ENCODE results near the gene CHD6.

Gene CHD6

DNA sequence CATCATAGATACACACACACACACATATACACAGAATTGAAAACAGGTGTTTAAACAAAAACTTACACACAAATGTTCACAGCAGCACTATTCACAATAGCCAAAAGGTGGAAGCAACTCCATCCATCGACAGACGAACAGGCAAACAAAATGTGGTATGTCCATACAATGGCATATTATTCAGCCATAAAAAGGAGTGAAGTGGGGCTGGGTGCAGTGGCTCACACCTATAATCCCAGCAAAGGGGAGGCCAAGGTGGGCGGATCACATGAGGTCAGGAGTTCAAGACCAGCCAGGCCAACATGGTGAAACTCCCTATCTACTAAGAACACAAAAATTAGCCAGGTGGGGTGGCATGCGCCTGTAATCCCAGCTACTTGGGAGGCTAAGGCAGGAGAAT, 80.3 kb downstream of the CHD6 start:
- no peak for TF ChIP-seq TEAD4 (IDR thresholded peaks at IDR 0.05)
- TF ChIP-seq YY1 (IDR thresholded peaks at IDR 0.05; ENCODE audit: low read depth): no peak
- no peak for TF ChIP-seq RAD21 (IDR thresholded peaks at IDR 0.05; ENCODE audit: low read depth)
- TF ChIP-seq, protein P1, sequence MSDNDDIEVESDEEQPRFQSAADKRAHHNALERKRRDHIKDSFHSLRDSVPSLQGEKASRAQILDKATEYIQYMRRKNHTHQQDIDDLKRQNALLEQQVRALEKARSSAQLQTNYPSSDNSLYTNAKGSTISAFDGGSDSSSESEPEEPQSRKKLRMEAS (IDR thresholded peaks at IDR 0.05): no peak
- no peak for TF ChIP-seq TAF1 (IDR thresholded peaks at IDR 0.05; ENCODE audit: low read depth)
- no peak for TF ChIP-seq FOXM1 (IDR thresholded peaks at IDR 0.05; ENCODE audit: borderline replicate concordance, low read depth)
- no peak for TF ChIP-seq EGR1 (IDR thresholded peaks at IDR 0.05)
- no peak for TF ChIP-seq CEBPB (IDR thresholded peaks at IDR 0.05)
- no peak for TF ChIP-seq ZBTB7A (IDR thresholded peaks at IDR 0.05; ENCODE audit: low read depth)
- TF ChIP-seq EP300 (IDR thresholded peaks at IDR 0.05; ENCODE audit: borderline replicate concordance): no peak

DNA sequence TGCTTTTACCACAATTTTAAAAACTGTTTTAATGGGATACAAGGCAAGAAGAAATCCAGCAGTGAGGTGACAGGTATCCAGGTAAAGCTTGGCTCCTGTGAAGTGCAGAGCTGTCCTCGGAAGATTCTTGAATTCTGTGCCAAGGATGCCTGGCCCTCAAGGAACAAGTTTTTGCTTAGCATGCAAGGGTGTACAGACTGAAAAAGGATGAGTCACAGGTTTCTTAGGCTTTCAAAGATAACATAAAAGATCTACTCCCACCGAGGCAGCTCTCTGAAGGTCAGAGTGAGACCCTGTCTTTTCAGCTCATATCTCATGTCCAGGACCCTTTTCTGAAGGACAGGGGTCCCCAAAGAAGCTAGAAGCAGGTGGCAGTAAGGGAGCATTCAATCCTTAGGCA, 83.3 kb downstream of the CHD6 start:
- TF ChIP-seq, protein P2, sequence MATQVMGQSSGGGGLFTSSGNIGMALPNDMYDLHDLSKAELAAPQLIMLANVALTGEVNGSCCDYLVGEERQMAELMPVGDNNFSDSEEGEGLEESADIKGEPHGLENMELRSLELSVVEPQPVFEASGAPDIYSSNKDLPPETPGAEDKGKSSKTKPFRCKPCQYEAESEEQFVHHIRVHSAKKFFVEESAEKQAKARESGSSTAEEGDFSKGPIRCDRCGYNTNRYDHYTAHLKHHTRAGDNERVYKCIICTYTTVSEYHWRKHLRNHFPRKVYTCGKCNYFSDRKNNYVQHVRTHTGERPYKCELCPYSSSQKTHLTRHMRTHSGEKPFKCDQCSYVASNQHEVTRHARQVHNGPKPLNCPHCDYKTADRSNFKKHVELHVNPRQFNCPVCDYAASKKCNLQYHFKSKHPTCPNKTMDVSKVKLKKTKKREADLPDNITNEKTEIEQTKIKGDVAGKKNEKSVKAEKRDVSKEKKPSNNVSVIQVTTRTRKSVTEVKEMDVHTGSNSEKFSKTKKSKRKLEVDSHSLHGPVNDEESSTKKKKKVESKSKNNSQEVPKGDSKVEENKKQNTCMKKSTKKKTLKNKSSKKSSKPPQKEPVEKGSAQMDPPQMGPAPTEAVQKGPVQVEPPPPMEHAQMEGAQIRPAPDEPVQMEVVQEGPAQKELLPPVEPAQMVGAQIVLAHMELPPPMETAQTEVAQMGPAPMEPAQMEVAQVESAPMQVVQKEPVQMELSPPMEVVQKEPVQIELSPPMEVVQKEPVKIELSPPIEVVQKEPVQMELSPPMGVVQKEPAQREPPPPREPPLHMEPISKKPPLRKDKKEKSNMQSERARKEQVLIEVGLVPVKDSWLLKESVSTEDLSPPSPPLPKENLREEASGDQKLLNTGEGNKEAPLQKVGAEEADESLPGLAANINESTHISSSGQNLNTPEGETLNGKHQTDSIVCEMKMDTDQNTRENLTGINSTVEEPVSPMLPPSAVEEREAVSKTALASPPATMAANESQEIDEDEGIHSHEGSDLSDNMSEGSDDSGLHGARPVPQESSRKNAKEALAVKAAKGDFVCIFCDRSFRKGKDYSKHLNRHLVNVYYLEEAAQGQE (IDR thresholded peaks at IDR 0.05; ENCODE audit: low read depth): no peak
- no peak for TF ChIP-seq CREB1 (IDR thresholded peaks at IDR 0.05; ENCODE audit: low read depth)
- no peak for TF ChIP-seq RAD21 (IDR thresholded peaks at IDR 0.05; ENCODE audit: low read depth)
- TF ChIP-seq, protein P3, sequence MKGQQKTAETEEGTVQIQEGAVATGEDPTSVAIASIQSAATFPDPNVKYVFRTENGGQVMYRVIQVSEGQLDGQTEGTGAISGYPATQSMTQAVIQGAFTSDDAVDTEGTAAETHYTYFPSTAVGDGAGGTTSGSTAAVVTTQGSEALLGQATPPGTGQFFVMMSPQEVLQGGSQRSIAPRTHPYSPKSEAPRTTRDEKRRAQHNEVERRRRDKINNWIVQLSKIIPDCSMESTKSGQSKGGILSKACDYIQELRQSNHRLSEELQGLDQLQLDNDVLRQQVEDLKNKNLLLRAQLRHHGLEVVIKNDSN (IDR thresholded peaks at IDR 0.05): no peak
- TF ChIP-seq TCF12 (IDR thresholded peaks at IDR 0.05; ENCODE audit: low read depth): no peak
- no peak for TF ChIP-seq FOXM1 (IDR thresholded peaks at IDR 0.05; ENCODE audit: borderline replicate concordance, low read depth)
- TF ChIP-seq TEAD4 (IDR thresholded peaks at IDR 0.05): no peak
- TF ChIP-seq ZBTB7A (IDR thresholded peaks at IDR 0.05; ENCODE audit: low read depth): no peak
- no peak for TF ChIP-seq YY1 (IDR thresholded peaks at IDR 0.05; ENCODE audit: low read depth)
- TF ChIP-seq TAF1 (IDR thresholded peaks at IDR 0.05; ENCODE audit: low read depth): no peak
- no peak for TF ChIP-seq CEBPB (IDR thresholded peaks at IDR 0.05)
- TF ChIP-seq NFIC (IDR thresholded peaks at IDR 0.05): no peak
- TF ChIP-seq, protein P1 (IDR thresholded peaks at IDR 0.05): no peak
- TF ChIP-seq EP300 (IDR thresholded peaks at IDR 0.05; ENCODE audit: borderline replicate concordance): no peak
- TF ChIP-seq EGR1 (IDR thresholded peaks at IDR 0.05): no peak

DNA sequence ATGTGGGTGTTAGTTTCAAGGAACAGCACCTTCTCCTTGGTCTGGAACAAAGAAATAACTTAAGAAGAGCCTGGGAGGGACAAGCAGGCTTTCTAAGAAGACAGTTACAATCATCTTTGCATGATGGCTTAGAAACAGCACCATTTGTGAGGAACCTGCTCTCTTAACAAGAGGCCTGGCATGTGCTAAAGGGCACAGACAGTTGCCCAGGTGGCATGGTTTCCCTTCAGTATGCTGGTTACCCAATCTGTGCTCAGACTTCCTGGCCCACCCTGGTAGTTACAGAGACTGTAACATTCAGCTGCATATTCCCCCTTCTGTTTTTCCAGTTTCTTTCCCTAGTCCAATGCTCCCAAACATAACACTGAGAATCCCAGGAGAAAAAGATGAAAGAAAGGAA, 84.0 kb downstream of the CHD6 start:
- TF ChIP-seq RAD21 (IDR thresholded peaks at IDR 0.05; ENCODE audit: low read depth): no peak
- no peak for TF ChIP-seq FOXM1 (IDR thresholded peaks at IDR 0.05; ENCODE audit: borderline replicate concordance, low read depth)

DNA sequence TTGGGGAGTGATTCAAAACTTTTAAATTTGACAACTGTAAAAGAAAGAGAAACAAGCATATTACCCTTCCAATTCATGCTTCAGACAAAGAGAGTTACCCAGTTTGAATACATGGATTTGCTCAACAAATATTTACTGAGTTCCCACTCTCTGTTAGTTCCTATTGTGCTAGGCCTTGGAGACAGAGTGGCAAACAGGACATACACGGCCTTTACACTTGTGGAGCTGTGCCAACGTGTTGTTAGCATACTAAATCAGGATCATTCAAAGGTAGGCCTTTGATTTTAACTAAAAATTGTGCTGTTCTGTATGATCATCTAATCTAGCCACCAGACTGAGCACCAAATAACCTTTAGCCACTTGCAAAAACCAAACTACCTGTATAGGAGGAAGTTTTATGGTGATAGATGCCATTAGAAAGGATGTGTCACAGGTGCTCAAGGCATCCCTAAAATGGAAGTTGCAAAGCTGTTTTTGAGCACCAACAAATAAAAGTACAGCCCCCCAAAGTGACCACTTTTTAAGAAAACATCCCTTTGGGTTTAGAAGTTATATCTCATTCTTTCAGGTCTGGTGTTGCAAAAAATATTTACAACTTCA, 84.5 kb downstream of the CHD6 start:
- TF ChIP-seq, protein P2 (IDR thresholded peaks at IDR 0.05; ENCODE audit: low read depth): no peak
- TF ChIP-seq TAF1 (IDR thresholded peaks at IDR 0.05; ENCODE audit: low read depth) (no peak), YY1 (IDR thresholded peaks at IDR 0.05; ENCODE audit: low read depth) (no peak), ZBTB7A (IDR thresholded peaks at IDR 0.05; ENCODE audit: low read depth) (no peak), FOXM1 (IDR thresholded peaks at IDR 0.05; ENCODE audit: borderline replicate concordance, low read depth) (no peak)
- TF ChIP-seq, protein P3 (IDR thresholded peaks at IDR 0.05): no peak

DNA sequence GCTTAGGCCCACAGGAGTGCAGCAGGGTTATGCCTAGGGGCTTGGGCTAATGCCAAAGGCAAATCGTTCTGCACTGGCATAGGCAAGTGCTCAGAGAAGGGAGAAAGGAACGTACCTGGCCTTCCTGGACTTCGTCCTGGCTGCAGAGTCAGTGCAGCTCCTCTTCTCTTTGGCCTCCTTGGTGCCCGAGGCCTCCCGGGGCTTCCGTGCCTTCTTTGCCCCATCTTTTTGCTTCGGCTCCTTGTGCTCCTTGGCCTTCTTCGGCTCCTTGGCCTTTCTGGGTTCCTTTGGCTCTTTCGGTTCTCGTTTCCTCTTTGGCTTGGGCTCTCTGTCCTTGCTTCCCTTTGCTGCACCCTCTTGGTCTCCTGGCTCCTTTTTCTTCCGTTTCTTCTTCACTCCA, 85.2 kb downstream of the CHD6 start:
- TF ChIP-seq, protein P1 (IDR thresholded peaks at IDR 0.05): no peak
- TF ChIP-seq TEAD4 (IDR thresholded peaks at IDR 0.05) (no peak), EGR1 (IDR thresholded peaks at IDR 0.05) (no peak), ZBTB7A (IDR thresholded peaks at IDR 0.05; ENCODE audit: low read depth) (no peak)

DNA sequence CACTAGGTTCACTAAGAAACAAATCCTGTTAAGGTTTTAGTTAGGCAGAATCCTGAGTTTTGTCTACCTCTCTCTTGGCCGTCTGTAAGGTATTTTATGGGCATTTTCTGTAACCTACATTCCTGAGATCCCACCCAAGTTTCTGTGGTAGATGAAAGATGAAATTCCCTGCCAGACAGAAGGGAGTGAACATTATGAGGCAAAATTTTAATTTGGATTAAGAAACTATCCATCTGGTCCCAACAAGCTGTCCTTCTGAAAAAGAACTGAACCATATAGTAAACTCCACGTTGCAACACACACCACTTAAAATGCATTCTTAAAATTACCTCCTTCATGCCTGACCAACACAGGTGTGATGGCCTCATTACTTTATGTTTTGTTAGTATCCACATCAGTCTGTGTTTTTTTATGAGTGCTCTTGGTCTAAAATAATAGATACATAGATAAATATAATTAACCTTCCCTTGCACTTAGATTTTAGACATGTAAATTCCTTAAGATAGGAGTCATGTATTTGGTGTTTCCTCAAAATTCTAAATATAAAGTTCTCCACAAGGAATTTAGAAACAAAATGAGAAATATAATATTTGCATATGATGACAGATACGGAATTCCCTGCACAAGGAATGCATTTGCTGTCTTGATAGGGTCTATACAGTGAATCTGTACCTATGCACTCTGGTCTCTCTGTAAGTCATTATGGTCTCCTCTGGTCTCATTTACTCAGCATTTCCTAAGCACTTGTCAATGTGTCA, 86.5 kb downstream of the CHD6 start:
- TF ChIP-seq TEAD4 (IDR thresholded peaks at IDR 0.05) (no peak), CEBPB (IDR thresholded peaks at IDR 0.05) (no peak), EGR1 (IDR thresholded peaks at IDR 0.05) (no peak), EP300 (IDR thresholded peaks at IDR 0.05; ENCODE audit: borderline replicate concordance) (no peak), TCF12 (IDR thresholded peaks at IDR 0.05; ENCODE audit: low read depth) (no peak), NFIC (IDR thresholded peaks at IDR 0.05) (no peak), TAF1 (IDR thresholded peaks at IDR 0.05; ENCODE audit: low read depth) (no peak), YY1 (IDR thresholded peaks at IDR 0.05; ENCODE audit: low read depth) (no peak), RAD21 (IDR thresholded peaks at IDR 0.05; ENCODE audit: low read depth) (no peak), CREB1 (IDR thresholded peaks at IDR 0.05; ENCODE audit: low read depth) (no peak), FOXM1 (IDR thresholded peaks at IDR 0.05; ENCODE audit: borderline replicate concordance, low read depth) (no peak), ZBTB7A (IDR thresholded peaks at IDR 0.05; ENCODE audit: low read depth) (no peak)
- TF ChIP-seq, protein P1 (IDR thresholded peaks at IDR 0.05): no peak
- TF ChIP-seq, protein P3 (IDR thresholded peaks at IDR 0.05): no peak
- TF ChIP-seq, protein P2 (IDR thresholded peaks at IDR 0.05; ENCODE audit: low read depth): no peak

Data from Ishikawa (cell line).